ENCODE results near the gene C5. TPM values are rescaled to one million over a fixed set of nuclear protein-coding genes. Genes with fewer than 3 reads are reported as not detected.

C5 gene
- total RNA-seq, 1 experiment from 2014 or later = 0.74 TPM

GRCh38 chr9:120932086-120932823 is 117.8 kb downstream of the C5 start:
- H3K14ac ChIP-seq (ENCODE audit: insufficient read depth, low read length) = no peak overlapping the region
- WGBS (ENCODE audit: extremely low coverage, insufficient read length, low lambda C conversion rate) = no CpG with 5 or more reads among the region's 6 CpGs
- H3K9me3 ChIP-seq (ENCODE audit: control insufficient read depth, low read depth, low read length) = no peaks in the 10 kb centered on the region
- H3K27me3 Mint-ChIP-seq (ENCODE audit: low read depth) = peaks cover 12% of the 10 kb centered on the region
- H2AK5ac ChIP-seq (ENCODE audit: insufficient read length, low read length) = no peak overlapping the region
- H3T11ph ChIP-seq (ENCODE audit: low read length) = no peak overlapping the region
- TF ChIP-seq, protein P1, sequence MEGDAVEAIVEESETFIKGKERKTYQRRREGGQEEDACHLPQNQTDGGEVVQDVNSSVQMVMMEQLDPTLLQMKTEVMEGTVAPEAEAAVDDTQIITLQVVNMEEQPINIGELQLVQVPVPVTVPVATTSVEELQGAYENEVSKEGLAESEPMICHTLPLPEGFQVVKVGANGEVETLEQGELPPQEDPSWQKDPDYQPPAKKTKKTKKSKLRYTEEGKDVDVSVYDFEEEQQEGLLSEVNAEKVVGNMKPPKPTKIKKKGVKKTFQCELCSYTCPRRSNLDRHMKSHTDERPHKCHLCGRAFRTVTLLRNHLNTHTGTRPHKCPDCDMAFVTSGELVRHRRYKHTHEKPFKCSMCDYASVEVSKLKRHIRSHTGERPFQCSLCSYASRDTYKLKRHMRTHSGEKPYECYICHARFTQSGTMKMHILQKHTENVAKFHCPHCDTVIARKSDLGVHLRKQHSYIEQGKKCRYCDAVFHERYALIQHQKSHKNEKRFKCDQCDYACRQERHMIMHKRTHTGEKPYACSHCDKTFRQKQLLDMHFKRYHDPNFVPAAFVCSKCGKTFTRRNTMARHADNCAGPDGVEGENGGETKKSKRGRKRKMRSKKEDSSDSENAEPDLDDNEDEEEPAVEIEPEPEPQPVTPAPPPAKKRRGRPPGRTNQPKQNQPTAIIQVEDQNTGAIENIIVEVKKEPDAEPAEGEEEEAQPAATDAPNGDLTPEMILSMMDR (conservative IDR thresholded peaks at IDR 0.05) = no peak
- H3K36me3 Mint-ChIP-seq (ENCODE audit: insufficient read depth in 1 of 3, low read depth in 3 of 3) = no peaks in the 10 kb centered on the region
- no peak overlapping the region for H2AFZ ChIP-seq (ENCODE audit: low read length)
- no peak overlapping the region for H3K4me3 Mint-ChIP-seq
- H3K56ac ChIP-seq (ENCODE audit: insufficient read length, low read depth, low read length) = no peak overlapping the region
- H3K79me2 ChIP-seq (ENCODE audit: insufficient read depth, low read length) = no peaks in the 10 kb centered on the region
- H3K23me2 ChIP-seq (ENCODE audit: insufficient read length, low read depth, low read length, poor library complexity, severe bottlenecking) = peaks cover 10% of the 10 kb centered on the region
- H3K4me2 ChIP-seq (ENCODE audit: insufficient read depth, insufficient read length, low read length) = no peak overlapping the region
- H3K9ac ChIP-seq (ENCODE audit: extremely low read depth, insufficient read length, low read length) = no peak overlapping the region
- no peaks in the 10 kb centered on the region for H3K27me3 ChIP-seq (ENCODE audit: insufficient read depth, low read length)
- H4K91ac ChIP-seq (ENCODE audit: insufficient read length, low read depth, low read length) = no peak overlapping the region
- no peak for DNase-seq
- H3K4me1 Mint-ChIP-seq = peaks cover 4 to 14% of the 10 kb centered on the region in 2 experiments
- no peak overlapping the region for H3K18ac ChIP-seq (ENCODE audit: insufficient read length, low read depth, low read length)
- no peak overlapping the region for H4K8ac ChIP-seq (replicated peaks; ENCODE audit: insufficient read length, low read depth, low read length)
- H2BK120ac ChIP-seq (ENCODE audit: low read depth, low read length, poor library complexity, severe bottlenecking) = no peak overlapping the region
- H3K4me1 ChIP-seq (ENCODE audit: insufficient read depth, low read length) = peaks cover 2% of the 10 kb centered on the region; the same call in 1 of the 2 replicates
- no peak overlapping the region for H3K4ac ChIP-seq (ENCODE audit: low read depth, low read length)
- H3K79me1 ChIP-seq (ENCODE audit: insufficient read depth, low read depth, low read length, poor library complexity, severe bottlenecking) = no peaks in the 10 kb centered on the region
- no peaks in the 10 kb centered on the region for H4K20me1 ChIP-seq (ENCODE audit: control insufficient read depth, insufficient read depth, insufficient read length)
- no peak overlapping the region for H4K5ac ChIP-seq (ENCODE audit: insufficient read length, low read depth, low read length)
- H2BK15ac ChIP-seq (ENCODE audit: low read depth, low read length) = no peak overlapping the region
- H2BK5ac ChIP-seq (ENCODE audit: insufficient read length, low read length) = no peak overlapping the region
- H2BK12ac ChIP-seq (ENCODE audit: insufficient read length, low read depth, low read length) = no peak overlapping the region
- H3K9me3 Mint-ChIP-seq = no peaks in the 10 kb centered on the region
- H3K27ac Mint-ChIP-seq = no peak overlapping the region
- no peak overlapping the region for H2BK20ac ChIP-seq (ENCODE audit: low read depth, low read length, poor library complexity, severe bottlenecking)
- no peak overlapping the region for H3K27ac ChIP-seq (ENCODE audit: insufficient read length, low read depth, low read length)
- no peak overlapping the region for H3K23ac ChIP-seq (ENCODE audit: insufficient read length, low read depth, low read length)

Measured in H9 (cell line).